K562 (cell line): Measurements from ENCODE around the gene AP2A2. TPM values are rescaled to one million over a fixed set of nuclear protein-coding genes. Genes with fewer than 3 reads are reported as not detected.

Experiments used
- ATAC-seq: fragments of 200-7000 bp; cut with Tn5 transposase; 3 replicates; pipeline ENCODE4 v1.9.1; 2020; ENCODE audit warnings: moderate library complexity
- BruUV-seq: library from RNA; stranded (reverse); fragments of 400-500 nt; replicated peaks from 2 replicates; lab custom pipeline; 2021; lab: Mats Ljungman, UMichigan
- CTCF ChIA-PET: fragments of 300-600 bp; formaldehyde crosslinking; extraction: SDS; loops from one replicate; lab custom pipeline; 2021; ENCODE audit warnings: low intra/inter-chr PET ratio; lab: Yijun Ruan, JAX
- POLR2A ChIA-PET: fragments of 300-600, 350-650 bp; sonication (Branson Sonifier 250); formaldehyde crosslinking; extraction: SDS; loops from one replicate; lab custom pipeline; 2021; ENCODE audit warnings: antibody characterized with exemption, inconsistent platforms; lab: Yijun Ruan, JAX
- DNase-seq, 4 experiments: peaks; one replicate each; pipeline versions ENCODE4 v3.0.0 to v3.0.0-alpha.2; 2011 to 2018; ENCODE audit warnings: low spot score in 3 of 4, mixed read lengths in 3 of 4; ENCODE audit errors: extremely low read depth in 1 of 4
- FAIRE-seq: peaks from 2 replicates; lab custom pipeline; 2011; peaks lifted over from hg19 to GRCh38; lab: Jason Lieb, UNC
- H2AFZ ChIP-seq: 2 replicates; pipeline ENCODE4 v1.6.0; 2011; ENCODE audit warnings: low read depth, low read length, control low read depth, inconsistent platforms
- H3K27ac ChIP-seq: fragments of 200-600 bp; 3 replicates; pipeline ENCODE4 v1.8.0; 2011; ENCODE audit warnings: low read depth, mild to moderate bottlenecking, control low read depth, inconsistent platforms, low read length, moderate library complexity, mixed read lengths; ENCODE audit errors: extremely low read depth
- H3K27me3 ChIP-seq, 2 experiments: fragments of 300-600 bp in 1 of 2; 2 replicates in 1 of 2; 3 replicates in 1 of 2; pipeline versions ENCODE4 v1.6.0 to v1.8.0; 2011; ENCODE audit warnings: inconsistent platforms in 2 of 2, low read length in 2 of 2, mild to moderate bottlenecking in 1 of 2, mixed read lengths in 1 of 2, moderate library complexity in 1 of 2; ENCODE audit not compliant: control insufficient read depth in 2 of 2, insufficient read depth in 2 of 2
- H3K36me3 ChIP-seq: fragments of 300-600 bp; 3 replicates; pipeline ENCODE4 v1.8.0; 2011; ENCODE audit warnings: mild to moderate bottlenecking, low read length, inconsistent platforms; ENCODE audit not compliant: control insufficient read depth, insufficient read depth
- H3K4me1 ChIP-seq, 2 experiments: fragments of 200-600 bp in 1 of 2; replicated peaks in 1 of 2; 2 replicates in 1 of 2; 3 replicates in 1 of 2; pipeline versions ENCODE4 v1.5.1 to v1.8.0; 2011; ENCODE audit warnings: inconsistent platforms in 2 of 2, low read length in 2 of 2, mild to moderate bottlenecking in 1 of 2, mixed read lengths in 1 of 2, moderate library complexity in 1 of 2; ENCODE audit not compliant: control insufficient read depth in 2 of 2, insufficient read depth in 2 of 2
- H3K4me2 ChIP-seq: 2 replicates; pipeline ENCODE4 v1.6.1; 2011; ENCODE audit warnings: low read length, control low read depth, inconsistent platforms, mixed read lengths; ENCODE audit not compliant: insufficient read depth
- H3K4me3 ChIP-seq: fragments of 200-600 bp; sonication (generic), shearing (Covaris generic); 2 replicates; pipeline ENCODE4 v1.5.1; 2016; ENCODE audit warnings: control low read depth, inconsistent platforms
- H3K79me2 ChIP-seq: fragments of 200-600 bp; 3 replicates; pipeline ENCODE4 v1.8.0; 2011; ENCODE audit warnings: low read length, inconsistent platforms; ENCODE audit not compliant: control insufficient read depth, insufficient read depth
- H3K9ac ChIP-seq, 2 experiments: 2 replicates each; pipeline versions ENCODE4 v1.6.0 to v1.6.1; 2011; ENCODE audit warnings: low read depth in 2 of 2, low read length in 2 of 2, control low read depth in 1 of 2, inconsistent platforms in 1 of 2, mild to moderate bottlenecking in 1 of 2, mixed read lengths in 1 of 2; ENCODE audit not compliant: insufficient read depth in 1 of 2
- H3K9me1 ChIP-seq: one replicate; pipeline ENCODE4 v1.6.0; 2011; ENCODE audit warnings: inconsistent platforms, mild to moderate bottlenecking, low read length, moderate library complexity; ENCODE audit not compliant: control insufficient read depth, insufficient read depth
- H3K9me3 ChIP-seq: replicated peaks from 2 replicates; pipeline ENCODE4 v1.5.1; 2011; ENCODE audit warnings: low read depth, low read length, inconsistent platforms; ENCODE audit not compliant: control insufficient read depth, insufficient read depth
- H4K20me1 ChIP-seq: replicated peaks from 2 replicates; pipeline ENCODE4 v1.6.1; 2011; ENCODE audit warnings: low read length, inconsistent platforms, mixed read lengths; ENCODE audit not compliant: control insufficient read depth, insufficient read depth
- FOXJ2 ChIP-seq: fragments of 200-800 bp; sonication (Bioruptor generic); IDR thresholded peaks from 2 replicates; pipeline ENCODE4 v1.6.1; 2016; ENCODE audit warnings: missing genetic modification characterization, missing compliant biosample characterization
- POLR2G ChIP-seq: fragments of 200-400 bp; formaldehyde crosslinking; IDR thresholded peaks from 2 replicates; pipeline ENCODE4 v1.6.1; 2017; ENCODE audit warnings: low read depth, mild to moderate bottlenecking, antibody characterized with exemption, low read length, moderate library complexity
- SMAD4 ChIP-seq: fragments of 250-450 bp; sonication (Bioruptor Pico); conservative IDR thresholded peaks from 2 replicates; pipeline ENCODE4 v1.8.0; 2021; ENCODE audit warnings: inconsistent platforms, mild to moderate bottlenecking, moderate library complexity
- ZFP1 ChIP-seq: fragments of 450-650 bp; formaldehyde crosslinking; IDR thresholded peaks from 2 replicates; pipeline ENCODE4 v1.4.0; 2020; ENCODE audit warnings: mild to moderate bottlenecking, mixed read lengths
- ZNF140 ChIP-seq: fragments of 250-450 bp; sonication (Bioruptor Pico); IDR thresholded peaks from 2 replicates; pipeline ENCODE4 v1.8.0; 2021; ENCODE audit warnings: moderate library complexity, mild to moderate bottlenecking, inconsistent platforms
- ZNF263 ChIP-seq: sonication (generic); formaldehyde crosslinking; IDR thresholded peaks from 2 replicates; pipeline ENCODE4 v1.8.0; 2022; ENCODE audit warnings: mild to moderate bottlenecking, missing genetic modification reagents, borderline replicate concordance
- ZNF384 ChIP-seq: IDR thresholded peaks from 2 replicates; pipeline ENCODE4 v1.6.1; 2012; ENCODE audit warnings: low read depth, low read length, improper control_type of control experiment
- ZNF431 ChIP-seq: sonication (generic); formaldehyde crosslinking; IDR thresholded peaks from 2 replicates; pipeline ENCODE4 v1.8.0; 2022; ENCODE audit warnings: mild to moderate bottlenecking, missing genetic modification reagents
- ZNF766 ChIP-seq: fragments of 200-800 bp; sonication (Bioruptor generic); conservative IDR thresholded peaks from 2 replicates; pipeline ENCODE4 v1.6.1; 2016; ENCODE audit warnings: missing genetic modification characterization, missing compliant biosample characterization
- WGBS: fragments of 100-300 bp; shearing (Covaris generic); methylation state at CpG from one replicate; pipeline ENCODE4 v1.1.6; 2016; ENCODE audit warnings: low coverage, mixed read lengths; ENCODE audit not compliant: insufficient coverage; ENCODE audit errors: missing lambda C conversion rate; 5-methylcytosine and 5-hydroxymethylcytosine counted together
- in situ Hi-C: fragments of 300-500 bp; cut with MboI; formaldehyde crosslinking; loops from 4 replicates; pipeline ENCODE4 v1.15.0; 2018; ENCODE audit warnings: inconsistent platforms, mixed read lengths
- intact Hi-C: fragments of 100-400 bp; cut with micrococcal nuclease; formaldehyde crosslinking; loops from 2 replicates; pipeline ENCODE4 v1.14.2; 2022
- polyA plus RNA-seq, 8 experiments: library from polyadenylated mRNA; depleted of rRNA in 4 of 8; stranded (reverse) in 5 of 8; unstranded in 3 of 8; fragments of >200 nt; fragmentation: Nextera tagmentation in 2 of 8; fragmentation: Illumina TruSeq in 1 of 8; extraction: Ambion mirVana in 2 of 8; extraction: Trizol in 1 of 8; gene quantifications; 2 replicates each; pipeline versions ENCODE4 v1.2.1 to v1.2.3, GENCODE V29; 2011 to 2014; ENCODE audit warnings: inconsistent platforms in 1 of 8, missing spikeins in 1 of 8
- total RNA-seq, 7 experiments: library from RNA; depleted of rRNA in 6 of 7; stranded (reverse); fragments of >200 nt in 6 of 7; fragmentation: Illumina TruSeq in 2 of 7; extraction: Trizol in 2 of 7; gene quantifications; 2 replicates each; pipeline versions ENCODE4 v1.2.1 to v1.2.3, GENCODE V29; 2011 to 2021; ENCODE audit warnings: low replicate concordance in 1 of 7
- TF ChIP-seq, protein P1 (sequence below): sonication (generic); formaldehyde crosslinking; IDR thresholded peaks from 2 replicates; pipeline ENCODE4 v1.4.0; 2020; ENCODE audit warnings: mild to moderate bottlenecking, missing genetic modification reagents

The AP2A2 gene
- total and polyA plus RNA-seq, 9 of the 15 experiments (the other 6 are each of a cell fraction or from before 2014, with no cell fraction given): 0.69 to 41.7 (median 15.2) TPM

DNA sequence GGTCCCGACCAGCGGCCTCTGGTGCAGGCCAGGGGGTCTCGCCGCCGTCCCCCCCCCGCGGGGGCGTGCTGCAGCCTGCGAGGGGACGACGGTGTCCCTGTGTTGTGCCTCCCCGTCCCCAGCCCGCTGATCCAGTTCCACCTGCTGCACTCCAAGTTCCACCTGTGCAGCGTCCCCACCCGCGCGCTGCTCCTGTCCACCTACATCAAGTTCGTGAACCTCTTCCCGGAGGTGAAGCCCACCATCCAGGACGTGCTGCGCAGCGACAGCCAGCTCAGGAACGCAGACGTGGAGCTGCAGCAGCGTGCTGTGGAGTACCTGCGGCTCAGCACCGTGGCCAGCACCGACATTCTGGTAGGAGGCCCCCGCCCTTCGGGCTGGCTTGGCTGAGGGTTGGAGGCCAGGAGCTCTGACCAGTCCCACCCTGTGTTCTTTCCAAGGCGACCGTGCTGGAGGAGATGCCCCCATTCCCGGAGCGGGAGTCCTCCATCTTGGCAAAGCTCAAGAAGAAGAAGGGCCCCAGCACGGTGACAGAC is 68.0 kb downstream of the AP2A2 start (continued):
- TF ChIP-seq ZNF766 (CRISPR knock-in tag) (no peak), ZNF140 (CRISPR knock-in tag) (no peak), ZFP1 (CRISPR knock-in tag) (no peak), ZNF431 (no peak)

DNA sequence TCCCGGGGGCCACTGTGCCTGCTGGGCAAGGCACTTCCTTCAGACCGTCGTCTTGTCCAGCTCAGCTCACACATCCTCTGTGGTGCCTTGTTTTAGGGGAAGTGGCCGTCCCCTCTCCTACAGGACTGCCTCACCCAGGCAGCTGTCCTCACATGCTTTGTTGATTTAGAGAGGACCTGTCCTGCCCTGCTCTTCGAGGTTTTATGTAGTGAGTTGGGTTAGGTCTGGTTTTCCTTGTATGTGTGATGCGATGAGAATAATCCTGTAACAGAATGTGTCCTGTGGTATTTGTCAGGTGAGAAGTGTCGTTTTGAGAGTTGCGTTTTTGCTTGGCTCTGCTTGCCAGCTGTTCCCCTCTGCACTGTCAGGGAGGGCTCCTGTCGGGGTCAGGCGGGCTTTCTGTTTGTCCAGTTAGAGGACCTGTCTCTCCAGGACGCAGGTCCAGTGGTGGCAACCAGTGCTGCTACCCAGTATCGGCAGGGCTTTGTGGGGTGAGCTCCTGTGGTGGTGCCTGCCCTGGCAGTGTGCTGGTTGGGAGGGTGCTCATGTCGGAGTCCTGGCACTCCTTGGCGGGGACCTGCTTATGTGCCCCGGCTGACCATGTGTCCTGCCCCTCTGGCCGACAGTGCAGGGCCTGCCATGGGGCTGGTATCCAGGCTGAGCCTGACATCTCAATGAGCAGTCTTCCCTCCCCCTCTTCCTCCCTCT is 69.5 kb downstream of the AP2A2 start:
- Histone ChIP-seq H2AFZ (no peak overlapping the region), H4K20me1 (no peaks in the 10 kb centered on the region), H3K9ac (no peak overlapping the region; a peak in 1 of 4 replicates), H3K4me3 (no peak overlapping the region), H3K9me3 (no peaks in the 10 kb centered on the region), H3K36me3 (peaks cover 36% of the 10 kb centered on the region; the same call in 2 of the 3 replicates), H3K4me2 (no peak overlapping the region), H3K27me3 (no peaks in the 10 kb centered on the region), H3K79me2 (no peaks in the 10 kb centered on the region), H3K9me1 (no peaks in the 10 kb centered on the region)
- FAIRE-seq (no peak), ATAC-seq (no peak; the same call in 2 of the 3 replicates), DNase-seq (peak in 1 of 4 experiments; percentile 44)
- in situ Hi-C loops: no loop called here
- ChIA-PET CTCF (no interaction called here), POLR2A (no interaction called here)
- no TSS peak for BruUV-seq
- TF ChIP-seq FOXJ2 (tag) (no peak), ZNF384 (no peak), ZNF263 (CRISPR knock-in tag) (peak; percentile 89), POLR2G (0 out of 2 replicates have a peak, but pooled peaks have one; percentile 31), SMAD4 (CRISPR knock-in tag) (no peak)
- TF ChIP-seq, protein P1, sequence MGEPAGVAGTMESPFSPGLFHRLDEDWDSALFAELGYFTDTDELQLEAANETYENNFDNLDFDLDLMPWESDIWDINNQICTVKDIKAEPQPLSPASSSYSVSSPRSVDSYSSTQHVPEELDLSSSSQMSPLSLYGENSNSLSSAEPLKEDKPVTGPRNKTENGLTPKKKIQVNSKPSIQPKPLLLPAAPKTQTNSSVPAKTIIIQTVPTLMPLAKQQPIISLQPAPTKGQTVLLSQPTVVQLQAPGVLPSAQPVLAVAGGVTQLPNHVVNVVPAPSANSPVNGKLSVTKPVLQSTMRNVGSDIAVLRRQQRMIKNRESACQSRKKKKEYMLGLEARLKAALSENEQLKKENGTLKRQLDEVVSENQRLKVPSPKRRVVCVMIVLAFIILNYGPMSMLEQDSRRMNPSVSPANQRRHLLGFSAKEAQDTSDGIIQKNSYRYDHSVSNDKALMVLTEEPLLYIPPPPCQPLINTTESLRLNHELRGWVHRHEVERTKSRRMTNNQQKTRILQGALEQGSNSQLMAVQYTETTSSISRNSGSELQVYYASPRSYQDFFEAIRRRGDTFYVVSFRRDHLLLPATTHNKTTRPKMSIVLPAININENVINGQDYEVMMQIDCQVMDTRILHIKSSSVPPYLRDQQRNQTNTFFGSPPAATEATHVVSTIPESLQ (CRISPR knock-in tag): no peak
- TF ChIP-seq, all 486 proteins: peak for 2
- Histone ChIP-seq H3K27ac (no peak overlapping the region), H3K4me1 (peaks cover 0 to 13% of the 10 kb centered on the region in 2 experiments; a peak in 3 of 5 replicates)
- 86% methylated on average over 15 of the region's 16 CpGs for WGBS
- intact Hi-C loops: no loop called here
